HG03139 (cell line): ENCODE results near the gene RAB37.

Experiments used
- ATAC-seq: cut with Tn5 transposase; IDR thresholded peaks from one replicate; pipeline ENCODE4 v1.9.1; 2021; ENCODE audit not compliant: unreplicated experiment

Gene RAB37

GRCh38 chr17:74760404-74761105, 23.5 kb downstream of the RAB37 start:
- ATAC-seq = no peak

- ATAC-seq = no peak
These were observed 24.4 kb downstream of the RAB37 start for GRCh38 chr17:74761419-74761818.

GRCh38 chr17:74761931-74762330, 24.9 kb downstream of the RAB37 start:
- ATAC-seq = no peak

- no peak for ATAC-seq
These were observed 26.7 kb downstream of the RAB37 start for GRCh38 chr17:74763565-74764387.

- no peak for ATAC-seq
These were observed 27.8 kb downstream of the RAB37 start for GRCh38 chr17:74764751-74765286.

GRCh38 chr17:74766413-74766812, 29.4 kb downstream of the RAB37 start:
- no peak for ATAC-seq

- no peak for ATAC-seq
These were observed 30.1 kb downstream of the RAB37 start for GRCh38 chr17:74767111-74767516.

GRCh38 chr17:74768069-74768762, 31.2 kb downstream of the RAB37 start:
- ATAC-seq = no peak

GRCh38 chr17:74768763-74769114, 31.7 kb downstream of the RAB37 start:
- ATAC-seq = no peak

GRCh38 chr17:74769266-74769855, 32.3 kb downstream of the RAB37 start:
- no peak for ATAC-seq

- no peak for ATAC-seq
These were observed 32.9 kb downstream of the RAB37 start for GRCh38 chr17:74769856-74770497.

- ATAC-seq = no peak
These were observed 33.7 kb downstream of the RAB37 start for GRCh38 chr17:74770498-74771318.

GRCh38 chr17:74771319-74771914, 34.4 kb downstream of the RAB37 start:
- ATAC-seq = no peak

- no peak for ATAC-seq
These were observed 35.0 kb downstream of the RAB37 start for GRCh38 chr17:74772053-74772452.

- no peak for ATAC-seq
These were observed 36.4 kb downstream of the RAB37 start for GRCh38 chr17:74773414-74773813.

- ATAC-seq = no peak
These were observed 36.8 kb downstream of the RAB37 start for GRCh38 chr17:74773871-74774286.

- no peak for ATAC-seq
These were observed 38.5 kb downstream of the RAB37 start for GRCh38 chr17:74775409-74776043.

- ATAC-seq = peak; percentile 64
These were observed 39.2 kb downstream of the RAB37 start, which contains the start of gene NAT9 for GRCh38 chr17:74776044-74776962. TSS of gene NAT9 (minus strand) at chr17:74776345. CDS start at chr17:74775698, 647 bp downstream.
